ENCODE results near the gene HDAC5.

DNA sequence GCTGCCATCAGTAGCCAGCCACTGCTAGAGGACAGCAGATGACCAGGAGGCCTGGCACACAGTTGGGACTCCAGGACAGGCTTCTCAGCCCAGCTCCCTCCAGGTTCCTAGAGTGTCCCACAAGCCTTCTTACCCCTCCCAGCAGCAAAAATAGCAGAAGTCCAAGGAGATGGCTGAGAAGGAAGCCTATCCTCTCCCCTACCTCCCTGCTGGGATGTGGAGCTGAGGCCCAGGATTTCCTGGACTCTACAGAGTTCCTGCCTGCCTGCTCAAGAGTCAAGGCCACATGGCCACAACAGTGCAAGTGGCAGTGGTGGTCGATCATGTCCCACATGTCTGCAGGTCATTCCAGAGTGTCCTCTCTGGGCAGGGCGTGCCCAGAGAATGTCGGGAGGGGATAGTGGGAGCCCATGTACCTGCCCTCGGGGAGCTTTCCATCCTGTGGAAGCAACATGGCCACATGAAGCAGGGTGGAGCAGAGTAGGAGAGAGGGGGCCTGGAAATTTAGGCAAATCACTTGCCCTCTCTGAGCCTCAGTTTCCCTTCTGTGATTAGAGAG lies 10.6 kb upstream of the HDAC5 start:
- TF ChIP-seq EZH2 (IDR thresholded peaks at IDR 0.05; ENCODE audit: low read length, missing control alignments), result no peak
- TF ChIP-seq, protein P1, sequence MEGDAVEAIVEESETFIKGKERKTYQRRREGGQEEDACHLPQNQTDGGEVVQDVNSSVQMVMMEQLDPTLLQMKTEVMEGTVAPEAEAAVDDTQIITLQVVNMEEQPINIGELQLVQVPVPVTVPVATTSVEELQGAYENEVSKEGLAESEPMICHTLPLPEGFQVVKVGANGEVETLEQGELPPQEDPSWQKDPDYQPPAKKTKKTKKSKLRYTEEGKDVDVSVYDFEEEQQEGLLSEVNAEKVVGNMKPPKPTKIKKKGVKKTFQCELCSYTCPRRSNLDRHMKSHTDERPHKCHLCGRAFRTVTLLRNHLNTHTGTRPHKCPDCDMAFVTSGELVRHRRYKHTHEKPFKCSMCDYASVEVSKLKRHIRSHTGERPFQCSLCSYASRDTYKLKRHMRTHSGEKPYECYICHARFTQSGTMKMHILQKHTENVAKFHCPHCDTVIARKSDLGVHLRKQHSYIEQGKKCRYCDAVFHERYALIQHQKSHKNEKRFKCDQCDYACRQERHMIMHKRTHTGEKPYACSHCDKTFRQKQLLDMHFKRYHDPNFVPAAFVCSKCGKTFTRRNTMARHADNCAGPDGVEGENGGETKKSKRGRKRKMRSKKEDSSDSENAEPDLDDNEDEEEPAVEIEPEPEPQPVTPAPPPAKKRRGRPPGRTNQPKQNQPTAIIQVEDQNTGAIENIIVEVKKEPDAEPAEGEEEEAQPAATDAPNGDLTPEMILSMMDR (conservative IDR thresholded peaks at IDR 0.05 in 1 of 2, IDR thresholded peaks at IDR 0.05 in 1 of 2; ENCODE audit: low read depth in 1 of 2, low read length in 2 of 2), result no peak
